Ascending aorta (tissue), 2 donors: ENCODE data around the gene FNDC5. TPM values are rescaled to one million over a fixed set of nuclear protein-coding genes. Genes with fewer than 3 reads are reported as not detected.

Experiments
- DNase-seq, 2 donors: peaks; one replicate each; pipeline ENCODE4 v3.0.0-alpha.2; 2019; ENCODE audit warnings: low spot score in 2 of 2
- H3K27ac ChIP-seq, 2 donors: fragments of 200-600 bp; sonication (generic); one replicate each; pipeline ENCODE4 v1.5.1; 2016 to 2017; ENCODE audit warnings: mild to moderate bottlenecking in 1 of 2
- H3K27me3 ChIP-seq: fragments of 200-600 bp; sonication (generic); one replicate; pipeline ENCODE4 v1.5.1; 2017
- H3K36me3 ChIP-seq, 2 donors: fragments of 200-600 bp; sonication (generic); one replicate each; pipeline ENCODE4 v1.5.1; 2016
- H3K4me1 ChIP-seq, 2 donors: fragments of 200-600 bp; sonication (generic); one replicate each; pipeline ENCODE4 v1.5.1; 2016 to 2017; ENCODE audit warnings: mild to moderate bottlenecking in 1 of 2
- H3K4me3 ChIP-seq, 2 donors: fragments of 200-600 bp; sonication (generic); one replicate each; pipeline ENCODE4 v1.5.1; 2016 to 2017; ENCODE audit warnings: mild to moderate bottlenecking in 1 of 2
- H3K9me3 ChIP-seq, 2 donors: fragments of 200-600 bp; sonication (generic); one replicate each; pipeline ENCODE4 v1.5.1; 2016
- intact Hi-C: fragments of 100-400 bp; cut with DNase I; formaldehyde crosslinking; loops from one replicate; pipeline ENCODE4 v1.15.1; 2023
- total RNA-seq: library from RNA; depleted of rRNA; stranded (reverse); fragments of >200 nt; gene quantifications from one replicate; pipeline ENCODE4 v1.1.0, GENCODE V29; 2016
- TF ChIP-seq, protein P1 (sequence below), 3 experiments: fragments of 200-600 bp in 2 of 3; fragments of 450-650 bp in 1 of 3; sonication (generic) in 2 of 3; IDR thresholded peaks; one replicate each; pipeline ENCODE4 v1.5.1; 2016 to 2019; ENCODE audit warnings: antibody characterized with exemption in 3 of 3, mild to moderate bottlenecking in 1 of 3, moderate library complexity in 1 of 3

The FNDC5 gene
- total RNA-seq, 1 donor from 2014 or later = 8.9 TPM

DNA sequence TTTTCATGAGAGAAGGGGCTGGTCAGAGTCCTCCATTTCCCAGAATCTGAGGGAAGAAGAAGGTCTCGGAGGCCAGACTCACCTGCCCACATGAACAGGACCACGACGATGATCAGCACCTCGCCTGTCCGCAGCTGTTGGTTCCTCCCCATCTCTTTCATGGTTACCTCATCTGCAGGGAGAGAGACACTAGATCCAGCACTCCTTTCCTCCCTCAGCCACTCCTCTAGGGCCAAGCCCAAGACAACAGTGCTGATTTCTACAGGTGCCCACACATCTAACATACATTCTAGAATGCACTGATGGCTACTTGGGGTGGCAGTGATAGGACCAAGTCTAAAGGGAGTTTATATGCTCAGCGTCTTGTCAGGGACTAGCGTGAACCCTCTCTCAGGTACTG lies 3.0 kb downstream of the FNDC5 start:
- intact Hi-C loops = no loop called here
- Histone ChIP-seq H3K27me3 (no peaks in the 10 kb centered on the region), H3K9me3 (no peaks in the 10 kb centered on the region), H3K27ac (peak overlapping the region in 1 of 2 donors; percentile 83), H3K36me3 (no peaks in the 10 kb centered on the region), H3K4me1 (peaks cover 12 to 49% of the 10 kb centered on the region in 2 donors), H3K4me3 (no peak overlapping the region)
- peak in 1 of 2 donors; percentile 2 for DNase-seq
- TF ChIP-seq, protein P1, sequence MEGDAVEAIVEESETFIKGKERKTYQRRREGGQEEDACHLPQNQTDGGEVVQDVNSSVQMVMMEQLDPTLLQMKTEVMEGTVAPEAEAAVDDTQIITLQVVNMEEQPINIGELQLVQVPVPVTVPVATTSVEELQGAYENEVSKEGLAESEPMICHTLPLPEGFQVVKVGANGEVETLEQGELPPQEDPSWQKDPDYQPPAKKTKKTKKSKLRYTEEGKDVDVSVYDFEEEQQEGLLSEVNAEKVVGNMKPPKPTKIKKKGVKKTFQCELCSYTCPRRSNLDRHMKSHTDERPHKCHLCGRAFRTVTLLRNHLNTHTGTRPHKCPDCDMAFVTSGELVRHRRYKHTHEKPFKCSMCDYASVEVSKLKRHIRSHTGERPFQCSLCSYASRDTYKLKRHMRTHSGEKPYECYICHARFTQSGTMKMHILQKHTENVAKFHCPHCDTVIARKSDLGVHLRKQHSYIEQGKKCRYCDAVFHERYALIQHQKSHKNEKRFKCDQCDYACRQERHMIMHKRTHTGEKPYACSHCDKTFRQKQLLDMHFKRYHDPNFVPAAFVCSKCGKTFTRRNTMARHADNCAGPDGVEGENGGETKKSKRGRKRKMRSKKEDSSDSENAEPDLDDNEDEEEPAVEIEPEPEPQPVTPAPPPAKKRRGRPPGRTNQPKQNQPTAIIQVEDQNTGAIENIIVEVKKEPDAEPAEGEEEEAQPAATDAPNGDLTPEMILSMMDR (IDR thresholded peaks at IDR 0.05) = no peak

GRCh38 chr1:32867151-32867550 lies 3.6 kb downstream of the FNDC5 start:
- TF ChIP-seq, protein P1 (IDR thresholded peaks at IDR 0.05) = no peak
- Histone ChIP-seq H3K4me3 (no peak overlapping the region), H3K4me1 (peaks cover 12 to 44% of the 10 kb centered on the region in 2 donors), H3K27me3 (no peaks in the 10 kb centered on the region), H3K36me3 (no peaks in the 10 kb centered on the region), H3K27ac (peak overlapping the region; percentile 17 to 83), H3K9me3 (no peaks in the 10 kb centered on the region)
- DNase-seq = peak in 1 of 2 donors; percentile 28
- intact Hi-C loops = no loop called here

DNA sequence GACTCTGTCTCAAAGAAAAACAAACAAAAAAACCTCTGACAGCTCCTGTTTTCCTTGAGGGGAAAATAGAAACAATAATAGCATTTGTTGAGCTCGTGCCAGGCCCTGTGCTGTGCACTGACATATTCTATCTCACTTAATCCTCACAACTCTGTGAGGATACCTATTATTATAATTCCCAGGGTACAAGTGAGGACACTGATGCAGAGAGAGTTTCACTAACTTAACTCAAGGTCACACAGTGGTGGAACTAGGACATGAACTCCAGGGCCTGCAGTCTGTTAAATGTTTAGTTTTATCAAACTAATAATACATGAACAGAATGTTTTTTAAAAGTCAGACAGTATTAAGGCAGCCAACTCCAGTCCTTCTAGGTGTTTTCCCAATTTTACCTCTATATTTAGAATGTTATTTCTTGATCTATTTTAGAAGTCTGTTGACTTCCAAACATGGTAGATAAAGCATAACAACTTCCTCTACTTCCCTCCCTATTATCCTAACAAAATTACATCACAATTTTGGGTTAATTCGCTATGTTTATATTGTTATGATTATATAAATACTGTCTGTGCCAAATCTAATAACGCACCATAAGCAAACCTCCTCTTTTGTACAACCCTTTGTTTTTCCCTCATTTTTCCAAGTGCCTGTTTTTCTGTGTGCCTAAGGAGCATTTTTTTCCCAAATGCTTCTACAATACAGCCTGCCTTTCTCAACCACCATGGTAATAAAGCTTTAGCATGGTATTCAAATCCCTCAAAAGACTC lies 4.9 kb downstream of the FNDC5 start:
- TF ChIP-seq, protein P1 (IDR thresholded peaks at IDR 0.05) = no peak
- H3K4me3 ChIP-seq = no peak overlapping the region
- H3K9me3 ChIP-seq = no peaks in the 10 kb centered on the region
- no peak for DNase-seq
- H3K27me3 ChIP-seq = no peaks in the 10 kb centered on the region
- peaks cover 20 to 52% of the 10 kb centered on the region in 2 donors for H3K4me1 ChIP-seq
- intact Hi-C loops = no loop called here
- peak overlapping the region; percentile 67 to 83 for H3K27ac ChIP-seq
- H3K36me3 ChIP-seq = no peaks in the 10 kb centered on the region

DNA sequence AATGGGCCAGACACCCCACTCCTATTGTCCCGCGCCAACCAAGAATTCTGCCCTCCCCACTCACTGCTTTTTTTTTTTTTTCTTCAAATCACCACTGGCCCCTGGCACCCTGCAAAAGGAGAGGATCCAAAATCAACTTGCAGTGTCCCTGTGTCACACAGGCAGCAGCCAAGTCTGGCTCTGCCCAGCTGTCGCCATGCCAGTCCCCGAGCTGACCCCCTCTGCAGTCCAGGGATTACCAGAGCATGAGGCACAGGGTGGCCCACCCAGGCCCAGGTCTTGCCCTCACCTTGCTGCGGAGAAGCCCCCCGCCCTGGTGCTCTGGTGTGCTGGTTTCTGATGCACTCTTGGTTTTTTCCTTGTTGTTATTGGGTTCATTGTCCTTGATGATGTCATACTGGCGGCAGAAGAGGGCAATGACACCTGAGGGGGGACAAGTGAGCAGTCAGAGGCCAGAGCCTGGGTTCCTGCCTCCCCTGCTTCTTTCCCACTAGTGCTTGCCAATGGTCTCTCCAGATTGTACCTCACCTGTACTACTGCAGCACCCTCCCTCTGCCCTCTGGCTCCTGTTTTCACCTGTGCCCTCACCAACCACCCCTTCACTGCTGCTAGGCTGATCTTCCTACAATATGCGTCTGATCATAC lies 6.2 kb downstream of the FNDC5 start:
- Histone ChIP-seq H3K9me3 (no peaks in the 10 kb centered on the region), H3K27ac (peak overlapping the region; percentile 67 to 83), H3K36me3 (no peaks in the 10 kb centered on the region), H3K4me1 (peaks cover 20 to 50% of the 10 kb centered on the region in 2 donors), H3K4me3 (no peak overlapping the region), H3K27me3 (no peaks in the 10 kb centered on the region)
- peak in 1 of 2 donors; percentile 65 for DNase-seq
- TF ChIP-seq, protein P1 (IDR thresholded peaks at IDR 0.05) = no peak
- intact Hi-C loops = no loop called here

- Histone ChIP-seq H3K27ac (peak overlapping the region; percentile 67 to 83), H3K36me3 (no peaks in the 10 kb centered on the region), H3K4me3 (no peak overlapping the region), H3K27me3 (no peaks in the 10 kb centered on the region), H3K4me1 (peaks cover 20 to 50% of the 10 kb centered on the region in 2 donors), H3K9me3 (no peaks in the 10 kb centered on the region)
- intact Hi-C loops = no loop called here
- DNase-seq = peak in 1 of 2 donors; percentile 57
- TF ChIP-seq, protein P1 (IDR thresholded peaks at IDR 0.05) = no peak
Observed at GRCh38 chr1:32863881-32864245, 6.8 kb downstream of the FNDC5 start.
